Psoas muscle (tissue), 8 donors: ENCODE data around the gene TMEFF1. TPM values are rescaled to one million over a fixed set of nuclear protein-coding genes. Genes with fewer than 3 reads are reported as not detected.

Experiments
- ATAC-seq, 4 donors: fragments of 200-7000 bp; cut with Tn5 transposase; one replicate each; pipeline ENCODE4 v1.9.1; 2020; ENCODE audit warnings: moderate library complexity in 3 of 4, mild to moderate bottlenecking in 2 of 4
- DNase-seq, 2 donors: peaks; one replicate each; pipeline ENCODE4 v3.0.0-alpha.2; 2020
- H3K27ac ChIP-seq: fragments of 200-600 bp; one replicate; pipeline ENCODE4 v1.8.0; 2022
- H3K27me3 ChIP-seq, 3 donors: fragments of 200-600 bp in 1 of 3; one replicate each; pipeline versions ENCODE4 v1.6.1 to v1.8.0; 2013 to 2022; ENCODE audit warnings: low read length in 2 of 3, mild to moderate bottlenecking in 2 of 3, moderate library complexity in 1 of 3; ENCODE audit not compliant: insufficient read depth in 3 of 3
- H3K36me3 ChIP-seq, 2 donors: fragments of 200-600 bp in 1 of 2; one replicate each; pipeline versions ENCODE4 v1.6.1 to v1.8.0; 2013 to 2022; ENCODE audit warnings: low read depth in 1 of 2, mild to moderate bottlenecking in 1 of 2, moderate library complexity in 1 of 2; ENCODE audit not compliant: insufficient read depth in 1 of 2
- H3K4me1 ChIP-seq: fragments of 200-600 bp; one replicate; pipeline ENCODE4 v1.8.0; 2022
- H3K4me3 ChIP-seq: fragments of 200-600 bp; one replicate; pipeline ENCODE4 v1.8.0; 2022; ENCODE audit warnings: mild to moderate bottlenecking
- H3K9me3 ChIP-seq: fragments of 200-600 bp; one replicate; pipeline ENCODE4 v1.8.0; 2022
- CTCF ChIP-seq: fragments of 200-600 bp; IDR thresholded peaks from one replicate; pipeline ENCODE4 v1.8.0; 2022; ENCODE audit warnings: antibody characterized with exemption
- WGBS, 3 donors: extraction: QIAGEN DNeasy Blood & Tissue Kit; methylation state at CpG; one replicate each; pipeline versions ENCODE4 v1.1.6 to v1.1.7; 2013; 5-methylcytosine and 5-hydroxymethylcytosine counted together
- intact Hi-C, 2 donors: fragments of 100-400 bp; cut with DNase I; formaldehyde crosslinking; loops; one replicate each; pipeline versions ENCODE4 v1.11.0 to v1.14.2; 2022
- polyA plus RNA-seq, 3 donors: library from polyadenylated mRNA; stranded (reverse); fragments of 200-250 nt; gene quantifications; one replicate each; pipeline ENCODE4 v1.2.3, GENCODE V29; 2013
- total RNA-seq, 4 donors: library from RNA; stranded (reverse); fragmentation: NEBNext Ultra II Directional in 2 of 4; extraction: Animal tissue kit (Norgen Biotek cat#: 25700) in 2 of 4; gene quantifications; one replicate each; pipeline versions ENCODE4 v1.2.1 to v1.2.4, GENCODE V29; 2021 to 2023
- donor health status: healthy with polysubstance abuse.
- donor health status: DM: no; HTN: no; CAD: no; lungs with moderate emphysema.
- donor health status: Bipolar disorder and iron deficiency.
- donor health status: healthy.
- donor health status: DM: yes; HTN: yes; CAD: no.
- donor health status: DM: no; HTN: no; CAD: no.
- donor health status: DM: no; HTN: no; CAD: no.
- donor health status: DM: yes; HTN: yes; CAD: no.

TMEFF1 gene
- total and polyA plus RNA-seq, 7 donors: 0.07 to 0.56 (median 0.29) TPM; not detected in 2

GRCh38 chr9:100427366-100428263 lies 45.3 kb upstream of the TMEFF1 start:
- H3K9me3 ChIP-seq: no peaks in the 10 kb centered on the region
- no peaks in the 10 kb centered on the region for H3K36me3 ChIP-seq
- peak overlapping the region; percentile 91 for H3K27ac ChIP-seq
- H3K4me1 ChIP-seq: peaks cover 40% of the 10 kb centered on the region
- H3K4me3 ChIP-seq: peak overlapping the region; percentile 92
- H3K27me3 ChIP-seq: no peaks in the 10 kb centered on the region
- intact Hi-C loops: loop anchor here in 1 of 2 donors (5.0 kb wide), 3 partner anchors 45 to 170 kb away; partner anchors contain the start of genes TEX10 and TMEFF1
- no peak for TF ChIP-seq CTCF
- 4 to 8% (median 7%) methylated on average over 39 to 64 of the region's 65 CpGs for WGBS, 3 donors
- peak; percentile 54 to 66 for DNase-seq
- peak; percentile 46 to 69 (median 48) for ATAC-seq

GRCh38 chr9:100428871-100429654 lies 43.9 kb upstream of the TMEFF1 start:
- Histone ChIP-seq H3K4me1 (peaks cover 45% of the 10 kb centered on the region), H3K36me3 (no peaks in the 10 kb centered on the region), H3K9me3 (no peaks in the 10 kb centered on the region), H3K27ac (peak overlapping the region; percentile 91), H3K27me3 (no peaks in the 10 kb centered on the region), H3K4me3 (peak overlapping the region; percentile 92)
- DNase-seq (no peak), ATAC-seq (peak; percentile 42 to 88 (median 55))
- 55 to 64% (median 58%) methylated on average over 9 of the region's 9 CpGs for WGBS, 3 donors
- TF ChIP-seq CTCF: no peak
- intact Hi-C loops: loop anchor here in 1 of 2 donors (5.0 kb wide), 3 partner anchors 43 to 168 kb away; partner anchors contain the start of genes TEX10 and TMEFF1

GRCh38 chr9:100430286-100430940 lies 42.5 kb upstream of the TMEFF1 start:
- DNase-seq (no peak), ATAC-seq (no peak)
- no peak overlapping the region for H3K4me3 ChIP-seq
- peaks cover 45% of the 10 kb centered on the region for H3K4me1 ChIP-seq
- intact Hi-C loops: loop anchor here in 1 of 2 donors (10.0 kb wide), 1 partner anchor 406 kb away; no protein-coding TSS in a partner anchor
- no peaks in the 10 kb centered on the region for H3K9me3 ChIP-seq
- no peak overlapping the region for H3K27ac ChIP-seq
- no peaks in the 10 kb centered on the region for H3K27me3 ChIP-seq
- TF ChIP-seq CTCF: no peak
- WGBS, 3 donors: 91 to 94% (median 94%) methylated on average over 5 of the region's 5 CpGs
- no peaks in the 10 kb centered on the region for H3K36me3 ChIP-seq

- TF ChIP-seq CTCF: no peak
- Histone ChIP-seq H3K4me3 (no peak overlapping the region), H3K27me3 (no peaks in the 10 kb centered on the region), H3K9me3 (no peaks in the 10 kb centered on the region), H3K4me1 (peaks cover 40% of the 10 kb centered on the region), H3K27ac (no peak overlapping the region), H3K36me3 (no peaks in the 10 kb centered on the region)
- DNase-seq (no peak), ATAC-seq (no peak)
- intact Hi-C loops: loop anchor here in 1 of 2 donors (10.0 kb wide), 1 partner anchor 407 kb away; no protein-coding TSS in a partner anchor
- WGBS, 3 donors: 92 to 95% (median 95%) methylated on average over 5 of the region's 5 CpGs
Observed at GRCh38 chr9:100431886-100432285, 41.1 kb upstream of the TMEFF1 start.
